Measurements from ENCODE around the gene KIF20A.

The KIF20A gene

GRCh38 chr5:138216799-138217198, 37.9 kb downstream of the KIF20A start:
- no peak for TF ChIP-seq CTCF (IDR thresholded peaks at IDR 0.05; ENCODE audit: low read depth, low read length)
- H3K4me3 ChIP-seq (ENCODE audit: low read depth, low read length), result no peak overlapping the region

GRCh38 chr5:138223532-138223931, 44.6 kb downstream of the KIF20A start:
- no peak for TF ChIP-seq CTCF (IDR thresholded peaks at IDR 0.05; ENCODE audit: low read depth, low read length)
- no peak overlapping the region for H3K4me3 ChIP-seq (ENCODE audit: low read depth, low read length)

- H3K4me3 ChIP-seq (ENCODE audit: low read depth, low read length), result no peak overlapping the region
- no peak for TF ChIP-seq CTCF (IDR thresholded peaks at IDR 0.05; ENCODE audit: low read depth, low read length)
Measured at GRCh38 chr5:138224712-138225111, 45.8 kb downstream of the KIF20A start.

GRCh38 chr5:138226910-138227309, 48.0 kb downstream of the KIF20A start:
- no peak for TF ChIP-seq CTCF (IDR thresholded peaks at IDR 0.05; ENCODE audit: low read depth, low read length)
- no peak overlapping the region for H3K4me3 ChIP-seq (ENCODE audit: low read depth, low read length)

GRCh38 chr5:138229387-138229786, 50.5 kb downstream of the KIF20A start:
- TF ChIP-seq CTCF (IDR thresholded peaks at IDR 0.05; ENCODE audit: low read depth, low read length), result no peak
- no peak overlapping the region for H3K4me3 ChIP-seq (ENCODE audit: low read depth, low read length)

GRCh38 chr5:138230261-138230660, 51.3 kb downstream of the KIF20A start:
- TF ChIP-seq CTCF (IDR thresholded peaks at IDR 0.05; ENCODE audit: low read depth, low read length), result no peak
- no peak overlapping the region for H3K4me3 ChIP-seq (ENCODE audit: low read depth, low read length)

GRCh38 chr5:138230981-138231589, 52.2 kb downstream of the KIF20A start:
- no peak for TF ChIP-seq CTCF (IDR thresholded peaks at IDR 0.05; ENCODE audit: low read depth, low read length)
- H3K4me3 ChIP-seq (ENCODE audit: low read depth, low read length), result no peak overlapping the region
